Amniotic epithelial cell (primary cell): ENCODE measurements around the gene ZPLD1.

Source experiments
- DNase-seq: peaks from one replicate; pipeline ENCODE4 v3.0.0-alpha.2; 2010; ENCODE audit warnings: low read depth

Gene ZPLD1

GRCh38 chr3:102526865-102527264 is 92.0 kb downstream of the ZPLD1 start:
- DNase-seq = no peak

GRCh38 chr3:102528727-102529126 is 93.9 kb downstream of the ZPLD1 start:
- DNase-seq = no peak
